Vagina (tissue), 2 donors: Measurements from ENCODE around the gene ABCB1.

Source experiments
- POLR2A ChIP-seq, 2 donors: fragments of 450-650 bp; IDR thresholded peaks; one replicate each; pipeline ENCODE4 v1.6.1; 2017; ENCODE audit warnings: antibody characterized with exemption in 2 of 2, mild to moderate bottlenecking in 2 of 2, moderate library complexity in 2 of 2
- TF ChIP-seq, protein P1 (sequence below), 3 experiments: fragments of 450-650 bp in 2 of 3; fragments of 200-600 bp in 1 of 3; sonication (generic) in 1 of 3; IDR thresholded peaks; one replicate each; pipeline ENCODE4 v1.5.1; 2017 to 2019; ENCODE audit warnings: antibody characterized with exemption in 3 of 3, mild to moderate bottlenecking in 2 of 3, moderate library complexity in 2 of 3

DNA sequence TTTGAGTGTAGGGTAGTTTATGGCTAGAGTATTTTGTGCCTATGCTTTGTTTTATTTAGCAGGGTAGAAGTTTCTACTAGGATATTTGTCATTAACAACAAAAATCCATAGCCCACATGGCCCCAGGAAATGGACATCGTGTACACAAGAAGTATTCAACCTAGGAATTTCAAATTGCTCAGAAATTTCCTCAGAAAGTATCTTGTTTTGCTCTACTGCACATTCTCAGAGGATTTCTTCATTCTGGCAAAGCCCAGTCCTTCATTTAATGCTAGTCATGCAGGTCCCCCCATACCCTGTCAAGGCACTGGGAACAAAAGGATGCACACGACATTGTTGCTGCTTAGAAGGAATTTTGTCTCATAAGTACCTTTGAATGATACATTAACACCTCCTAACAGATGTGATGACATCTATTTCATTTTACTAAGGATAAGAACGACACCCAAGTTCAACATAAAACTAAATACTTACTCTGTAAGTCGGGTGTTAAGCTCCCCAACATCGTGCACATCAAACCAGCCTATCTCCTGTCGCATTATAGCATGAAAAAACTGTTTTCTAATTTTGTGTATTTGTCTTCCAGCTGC, 34.3 kb downstream of the ABCB1 start:
- TF ChIP-seq POLR2A (IDR thresholded peaks at IDR 0.05), result no peak
- TF ChIP-seq, protein P1, sequence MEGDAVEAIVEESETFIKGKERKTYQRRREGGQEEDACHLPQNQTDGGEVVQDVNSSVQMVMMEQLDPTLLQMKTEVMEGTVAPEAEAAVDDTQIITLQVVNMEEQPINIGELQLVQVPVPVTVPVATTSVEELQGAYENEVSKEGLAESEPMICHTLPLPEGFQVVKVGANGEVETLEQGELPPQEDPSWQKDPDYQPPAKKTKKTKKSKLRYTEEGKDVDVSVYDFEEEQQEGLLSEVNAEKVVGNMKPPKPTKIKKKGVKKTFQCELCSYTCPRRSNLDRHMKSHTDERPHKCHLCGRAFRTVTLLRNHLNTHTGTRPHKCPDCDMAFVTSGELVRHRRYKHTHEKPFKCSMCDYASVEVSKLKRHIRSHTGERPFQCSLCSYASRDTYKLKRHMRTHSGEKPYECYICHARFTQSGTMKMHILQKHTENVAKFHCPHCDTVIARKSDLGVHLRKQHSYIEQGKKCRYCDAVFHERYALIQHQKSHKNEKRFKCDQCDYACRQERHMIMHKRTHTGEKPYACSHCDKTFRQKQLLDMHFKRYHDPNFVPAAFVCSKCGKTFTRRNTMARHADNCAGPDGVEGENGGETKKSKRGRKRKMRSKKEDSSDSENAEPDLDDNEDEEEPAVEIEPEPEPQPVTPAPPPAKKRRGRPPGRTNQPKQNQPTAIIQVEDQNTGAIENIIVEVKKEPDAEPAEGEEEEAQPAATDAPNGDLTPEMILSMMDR (IDR thresholded peaks at IDR 0.05), result no peak
